Effector memory CD4-positive, alpha-beta T cell (primary cell): ENCODE measurements around the gene MEX3B.

Experiments
- DNase-seq, 3 donors: peaks; one replicate each; pipeline ENCODE4 v3.0.0-alpha.2; 2020
- H3K27ac ChIP-seq: 2 replicates; pipeline ENCODE4 v1.7.0; 2013; ENCODE audit warnings: mild to moderate bottlenecking, low read length, moderate library complexity; ENCODE audit not compliant: insufficient read depth, poor library complexity, severe bottlenecking
- H3K27me3 ChIP-seq: replicated peaks from 2 replicates; pipeline ENCODE4 v1.7.0; 2013; ENCODE audit warnings: mild to moderate bottlenecking, low read length; ENCODE audit not compliant: insufficient read depth, control insufficient read depth, poor library complexity, severe bottlenecking
- H3K36me3 ChIP-seq: 2 replicates; pipeline ENCODE4 v1.7.0; 2013; ENCODE audit warnings: mild to moderate bottlenecking, low read length, moderate library complexity; ENCODE audit not compliant: control insufficient read depth, insufficient read depth
- H3K4me1 ChIP-seq: 2 replicates; pipeline ENCODE4 v1.7.0; 2013; ENCODE audit warnings: low read length, mild to moderate bottlenecking; ENCODE audit not compliant: control insufficient read depth, insufficient read depth, poor library complexity, severe bottlenecking
- H3K4me3 ChIP-seq: 2 replicates; pipeline ENCODE4 v1.7.0; 2013; ENCODE audit warnings: low read length, low read depth, mild to moderate bottlenecking; ENCODE audit not compliant: insufficient read depth, poor library complexity, severe bottlenecking
- H3K9me3 ChIP-seq: 2 replicates; pipeline ENCODE4 v1.7.0; 2013; ENCODE audit warnings: mild to moderate bottlenecking, low read length, moderate library complexity; ENCODE audit not compliant: control insufficient read depth

The MEX3B gene

GRCh38 chr15:82051664-82052063 lies 5.8 kb upstream of the MEX3B start:
- no peak for DNase-seq
- Histone ChIP-seq H3K27me3 (no peaks in the 10 kb centered on the region), H3K4me1 (peaks cover 7% of the 10 kb centered on the region), H3K4me3 (no peak overlapping the region), H3K27ac (no peak overlapping the region), H3K36me3 (no peaks in the 10 kb centered on the region), H3K9me3 (no peaks in the 10 kb centered on the region)

DNA sequence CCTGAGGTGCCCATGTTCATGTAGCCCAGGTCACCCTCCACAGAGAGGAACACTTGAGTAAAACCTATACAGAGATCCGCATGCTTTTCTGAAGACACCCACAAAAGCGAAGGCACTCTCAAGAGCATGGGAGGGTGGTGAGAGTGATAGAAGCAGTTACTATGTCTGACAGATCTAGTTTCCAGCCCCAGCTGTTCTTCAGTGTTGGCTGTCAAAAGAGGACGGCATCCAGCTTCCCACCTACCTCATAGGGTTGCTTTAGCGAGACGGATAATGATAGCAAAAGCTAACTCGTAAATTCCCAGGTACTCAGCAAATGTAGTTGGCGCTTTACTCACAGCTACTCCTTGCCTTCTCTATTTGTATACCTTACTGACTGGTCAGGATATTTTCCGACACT lies 3.0 kb upstream of the MEX3B start:
- Histone ChIP-seq H3K27me3 (peaks cover 2% of the 10 kb centered on the region), H3K4me3 (no peak overlapping the region), H3K36me3 (no peaks in the 10 kb centered on the region), H3K27ac (no peak overlapping the region), H3K9me3 (no peaks in the 10 kb centered on the region), H3K4me1 (peaks cover 22% of the 10 kb centered on the region)
- no peak for DNase-seq

DNA sequence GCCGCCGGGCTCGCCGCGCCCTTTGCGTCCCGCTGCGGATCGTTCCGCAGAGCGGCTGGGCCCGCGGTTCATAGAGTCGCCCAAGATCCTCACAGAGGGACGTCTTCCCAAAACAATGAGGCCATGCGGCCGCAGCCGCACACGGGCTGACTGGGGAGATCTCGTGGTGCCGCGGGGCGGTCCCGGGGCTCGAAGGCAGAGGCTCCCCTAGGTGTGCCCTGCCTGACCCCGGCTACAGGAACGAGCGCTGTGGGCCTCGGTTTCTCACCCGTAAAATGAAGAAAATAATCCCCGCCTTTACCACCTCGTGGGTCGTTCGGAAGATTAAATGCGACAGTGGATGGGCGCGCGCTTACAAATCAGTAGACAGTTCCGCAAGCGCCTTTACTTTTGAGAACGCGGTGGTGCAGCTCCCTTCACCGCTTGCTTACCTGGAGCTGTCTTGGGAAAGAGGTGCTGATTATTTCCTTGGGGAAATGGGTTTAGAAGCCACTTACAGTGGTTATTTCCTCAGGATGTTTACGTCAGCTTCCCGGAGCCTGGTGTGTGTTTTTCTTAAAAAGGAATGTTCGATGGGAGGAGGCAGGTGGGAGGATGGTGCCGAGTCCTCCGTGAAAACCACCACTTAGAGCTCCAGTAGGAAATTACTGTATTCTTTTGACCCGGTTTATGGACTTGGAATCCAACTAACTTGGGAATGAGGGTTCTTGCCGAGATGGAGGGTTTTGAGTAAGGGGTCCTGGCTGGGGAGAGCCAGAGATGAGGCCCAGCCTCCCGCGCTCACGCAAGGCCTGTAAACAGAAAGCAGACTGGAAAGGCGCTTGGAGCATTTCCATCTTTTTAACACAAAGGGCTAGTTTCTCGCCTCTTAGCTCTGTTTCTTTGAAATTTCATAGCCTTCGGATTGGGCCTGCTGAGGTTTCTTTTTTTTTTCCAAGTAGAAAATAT lies 1.9 kb upstream of the MEX3B start:
- Histone ChIP-seq H3K27me3 (peaks cover 2% of the 10 kb centered on the region), H3K9me3 (no peaks in the 10 kb centered on the region), H3K36me3 (no peaks in the 10 kb centered on the region), H3K4me1 (peaks cover 22% of the 10 kb centered on the region), H3K4me3 (peak overlapping the region; percentile 39), H3K27ac (no peak overlapping the region)
- no peak for DNase-seq

DNA sequence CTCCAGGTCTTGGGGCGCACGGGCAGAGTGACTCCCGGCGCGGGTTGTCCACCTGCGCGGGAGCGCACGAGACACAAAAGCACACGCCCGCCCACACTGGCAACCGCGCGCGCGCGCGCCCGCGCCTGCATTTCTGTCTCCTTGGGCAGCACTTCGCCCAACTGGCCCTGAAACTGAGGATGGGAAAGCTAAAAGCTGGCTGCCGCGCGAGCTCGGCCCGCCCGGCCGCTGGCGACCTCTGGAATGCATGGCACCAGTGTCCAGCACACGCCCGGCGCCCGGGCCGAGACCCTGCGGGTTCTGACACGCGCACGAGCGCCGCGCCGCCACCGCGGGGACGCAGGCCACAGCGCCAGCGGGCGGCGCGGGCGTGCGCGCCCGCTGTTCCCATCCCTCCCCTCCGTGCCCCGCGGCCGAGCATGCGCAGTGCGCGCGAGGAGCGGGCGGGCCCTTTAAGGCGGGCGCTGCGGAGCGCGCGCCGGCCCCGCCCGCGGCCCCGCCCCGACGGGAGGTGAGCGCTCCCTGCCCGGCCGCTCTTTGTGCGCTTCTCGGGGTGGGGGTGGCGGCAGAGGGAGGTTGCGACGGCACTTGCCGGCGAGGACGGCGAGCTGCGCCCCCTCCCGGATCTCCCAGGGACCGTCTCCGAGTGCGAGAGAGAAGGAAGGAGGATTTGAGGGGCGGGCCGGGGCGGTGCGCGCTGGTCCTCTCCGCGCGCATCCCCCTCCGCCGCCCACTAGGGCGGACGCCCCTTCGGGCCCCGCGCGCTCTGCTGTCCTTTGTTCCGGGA lies 1.0 kb upstream of the MEX3B start:
- H3K4me3 ChIP-seq, result peak overlapping the region; percentile 78
- H3K4me1 ChIP-seq, result peaks cover 22% of the 10 kb centered on the region
- no peaks in the 10 kb centered on the region for H3K9me3 ChIP-seq
- H3K36me3 ChIP-seq, result no peaks in the 10 kb centered on the region
- H3K27ac ChIP-seq, result peak overlapping the region; percentile 65
- peaks cover 2% of the 10 kb centered on the region for H3K27me3 ChIP-seq
- DNase-seq, result peak; percentile 58 to 80 (median 73)

DNA sequence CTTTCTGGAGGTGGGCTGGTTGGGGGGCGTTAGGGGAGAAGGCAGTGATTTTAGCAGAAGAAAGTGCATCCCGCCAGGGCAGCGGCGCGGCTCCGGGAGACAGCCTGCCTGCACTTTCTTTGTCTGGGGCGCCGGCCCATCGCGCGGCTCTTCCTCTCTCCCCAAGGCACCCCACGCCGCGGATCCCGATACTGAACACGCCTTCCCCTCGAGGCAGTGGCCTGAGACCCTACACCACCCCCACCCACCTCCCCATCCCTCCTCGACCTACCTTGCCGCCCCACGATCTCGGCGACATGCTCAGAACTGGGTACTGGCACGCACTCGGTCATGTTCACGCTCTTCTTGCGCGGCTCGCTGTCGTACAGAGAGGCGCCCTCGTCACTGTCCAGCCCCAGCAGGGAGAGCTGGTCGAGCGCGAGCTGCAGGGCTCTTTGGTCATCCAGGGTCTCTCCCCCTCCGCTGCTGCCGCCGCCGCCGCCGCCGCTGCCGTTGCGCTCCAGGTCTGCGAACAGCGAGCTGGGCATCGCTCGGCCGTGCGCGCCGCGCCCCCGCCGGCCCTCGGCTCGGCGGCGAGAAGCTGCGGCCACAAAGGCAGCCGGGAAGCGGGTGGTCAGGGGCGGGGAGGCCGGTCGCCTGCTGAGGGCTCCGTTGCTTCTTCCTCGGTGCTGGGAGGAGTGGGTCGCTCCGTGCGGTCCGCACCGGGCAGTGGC lies 483 bp downstream of the MEX3B start:
- no peak for DNase-seq
- H3K9me3 ChIP-seq, result no peaks in the 10 kb centered on the region
- no peaks in the 10 kb centered on the region for H3K36me3 ChIP-seq
- H3K27me3 ChIP-seq, result peaks cover 2% of the 10 kb centered on the region
- peaks cover 22% of the 10 kb centered on the region for H3K4me1 ChIP-seq
- H3K27ac ChIP-seq, result no peak overlapping the region
- H3K4me3 ChIP-seq, result peak overlapping the region; percentile 78

GRCh38 chr15:82044373-82045178 lies 1.2 kb downstream of the MEX3B start:
- no peaks in the 10 kb centered on the region for H3K36me3 ChIP-seq
- DNase-seq, result peak in 1 of 3 donors; percentile 16
- peak overlapping the region; percentile 78 for H3K4me3 ChIP-seq
- H3K4me1 ChIP-seq, result peaks cover 22% of the 10 kb centered on the region
- H3K27me3 ChIP-seq, result peaks cover 2% of the 10 kb centered on the region
- no peaks in the 10 kb centered on the region for H3K9me3 ChIP-seq
- no peak overlapping the region for H3K27ac ChIP-seq

DNA sequence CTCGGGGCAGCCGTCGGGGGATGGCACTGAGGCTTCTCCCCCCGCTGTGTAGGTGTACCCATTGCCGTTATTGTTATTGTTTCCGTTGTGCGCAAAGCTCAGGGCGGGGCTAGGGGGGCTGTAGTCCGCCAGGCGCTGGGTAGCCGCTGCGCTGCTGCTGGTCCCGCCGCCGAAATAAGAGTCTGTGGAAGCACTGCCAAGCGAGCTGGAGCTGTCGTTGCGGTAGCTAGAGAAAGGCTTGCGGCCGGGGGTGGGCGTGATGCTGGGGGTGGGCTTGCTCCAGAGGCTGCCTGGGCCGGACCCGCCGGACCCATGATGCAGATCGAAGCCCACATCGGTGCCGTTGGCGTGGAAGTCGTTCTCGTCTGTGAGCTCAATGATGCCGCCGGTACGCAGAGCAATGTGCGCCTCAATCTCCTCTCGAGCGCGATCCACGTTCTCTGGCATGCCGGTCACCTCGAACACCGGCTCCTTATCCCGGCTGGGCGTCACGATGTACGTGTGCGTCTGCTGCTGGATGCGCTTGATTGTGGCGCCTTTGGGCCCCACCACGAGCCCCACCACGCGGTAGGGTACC lies 1.9 kb downstream of the MEX3B start:
- DNase-seq, result no peak
- H3K9me3 ChIP-seq, result no peaks in the 10 kb centered on the region
- no peaks in the 10 kb centered on the region for H3K36me3 ChIP-seq
- H3K4me3 ChIP-seq, result peak overlapping the region; percentile 78
- peaks cover 2% of the 10 kb centered on the region for H3K27me3 ChIP-seq
- H3K27ac ChIP-seq, result no peak overlapping the region
- peaks cover 22% of the 10 kb centered on the region for H3K4me1 ChIP-seq

DNA sequence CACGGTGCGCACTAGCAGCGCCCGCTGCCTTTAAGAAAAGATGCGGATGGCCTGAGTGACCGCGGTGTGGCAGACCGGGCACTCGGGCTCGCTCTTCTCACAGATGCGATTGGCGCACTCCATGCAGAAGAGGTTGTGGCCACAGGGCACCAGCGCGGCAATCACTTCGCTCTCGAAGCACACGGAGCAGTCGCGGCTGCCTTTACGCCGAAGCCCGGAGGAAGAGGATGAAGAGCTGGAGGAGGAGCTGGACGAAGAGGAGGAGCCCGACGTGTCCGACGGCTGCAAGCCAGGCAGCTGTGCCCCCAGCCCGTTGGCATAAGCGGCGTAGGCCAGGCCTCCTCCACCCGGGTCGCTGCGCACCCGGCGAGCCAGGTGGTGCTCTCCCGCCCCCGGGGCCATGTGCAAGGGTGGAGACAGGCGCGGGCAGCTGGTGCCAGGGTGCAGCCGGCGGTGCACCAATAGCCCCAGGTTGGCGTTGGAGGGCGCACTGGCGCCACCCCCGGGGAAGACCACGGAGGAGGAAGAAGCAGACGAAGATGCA lies 2.6 kb downstream of the MEX3B start:
- no peak for DNase-seq
- H3K9me3 ChIP-seq, result no peaks in the 10 kb centered on the region
- H3K27ac ChIP-seq, result no peak overlapping the region
- no peak overlapping the region for H3K4me3 ChIP-seq
- no peaks in the 10 kb centered on the region for H3K36me3 ChIP-seq
- H3K4me1 ChIP-seq, result peaks cover 22% of the 10 kb centered on the region
- peaks cover 2% of the 10 kb centered on the region for H3K27me3 ChIP-seq

DNA sequence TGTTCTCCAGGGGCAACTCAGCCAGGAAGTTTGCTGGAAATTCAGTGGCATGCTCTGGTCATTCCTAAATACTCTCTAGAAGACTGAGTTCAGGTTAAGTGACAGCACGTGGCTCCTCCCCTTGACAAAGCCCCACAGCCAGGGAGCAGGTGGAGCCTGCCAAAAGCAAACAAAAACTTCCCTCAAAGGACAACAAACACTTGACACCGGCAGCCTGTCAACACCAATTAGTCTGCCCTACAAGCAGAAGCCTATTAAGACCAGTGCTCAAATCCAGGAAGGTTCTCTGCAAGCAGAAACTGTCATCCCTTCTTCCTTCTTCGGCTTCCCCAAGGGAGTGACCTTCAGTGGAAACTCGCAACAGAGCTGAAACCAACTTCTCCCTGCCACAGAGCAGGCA lies 5.0 kb downstream of the MEX3B start:
- Histone ChIP-seq H3K27me3 (peaks cover 2% of the 10 kb centered on the region), H3K4me3 (no peak overlapping the region), H3K27ac (no peak overlapping the region), H3K36me3 (no peaks in the 10 kb centered on the region), H3K4me1 (peaks cover 15% of the 10 kb centered on the region), H3K9me3 (no peaks in the 10 kb centered on the region)
- DNase-seq, result no peak
